HEK293 (cell line): ENCODE results near the gene NABP1.

Source experiments
- GLI2 ChIP-seq: fragments of 450-650 bp; formaldehyde crosslinking; IDR thresholded peaks from 2 replicates; pipeline ENCODE4; 2017; ENCODE audit warnings: missing biosample characterization, missing genetic modification characterization, low read depth, borderline replicate concordance
- GLIS1 ChIP-seq: fragments of 450-650 bp; formaldehyde crosslinking; IDR thresholded peaks from 2 replicates; pipeline ENCODE4 v1.5.1; 2016; ENCODE audit warnings: missing biosample characterization, missing genetic modification characterization
- HIC1 ChIP-seq: fragments of 450-650 bp; formaldehyde crosslinking; IDR thresholded peaks from 2 replicates; pipeline ENCODE4 v1.5.1; 2016; ENCODE audit warnings: missing biosample characterization, missing genetic modification characterization
- KLF8 ChIP-seq: fragments of 450-650 bp; formaldehyde crosslinking; IDR thresholded peaks from 2 replicates; pipeline ENCODE4 v1.5.1; 2016; ENCODE audit warnings: missing biosample characterization, missing genetic modification characterization
- OVOL3 ChIP-seq: fragments of 450-650 bp; formaldehyde crosslinking; IDR thresholded peaks from 2 replicates; pipeline ENCODE4 v1.5.1; 2016; ENCODE audit warnings: missing biosample characterization, missing genetic modification characterization
- PRDM6 ChIP-seq: fragments of 450-650 bp; formaldehyde crosslinking; IDR thresholded peaks from 2 replicates; pipeline ENCODE4 v1.5.1; 2017; ENCODE audit warnings: missing biosample characterization, missing genetic modification characterization
- SCRT1 ChIP-seq: fragments of 450-650 bp; formaldehyde crosslinking; IDR thresholded peaks from 2 replicates; pipeline ENCODE4 v1.5.1; 2016; ENCODE audit warnings: missing biosample characterization, missing genetic modification characterization, borderline replicate concordance
- SP3 ChIP-seq: fragments of 450-650 bp; formaldehyde crosslinking; IDR thresholded peaks from 2 replicates; pipeline ENCODE4 v1.5.1; 2016; ENCODE audit warnings: missing biosample characterization, missing genetic modification characterization
- TCF7L2 ChIP-seq: IDR thresholded peaks from 2 replicates; pipeline ENCODE4 v1.6.1; 2011; ENCODE audit warnings: low read depth, mild to moderate bottlenecking, inconsistent platforms, low read length, moderate library complexity, borderline replicate concordance
- ZBTB11 ChIP-seq: fragments of 450-650 bp; formaldehyde crosslinking; conservative IDR thresholded peaks from 2 replicates; pipeline ENCODE4 v1.5.1; 2016; ENCODE audit warnings: low read depth, missing biosample characterization, missing genetic modification characterization
- ZFP37 ChIP-seq: fragments of 450-650 bp; formaldehyde crosslinking; IDR thresholded peaks from 2 replicates; pipeline ENCODE4 v1.5.1; 2016; ENCODE audit warnings: missing biosample characterization, missing genetic modification characterization
- ZIC2 ChIP-seq: fragments of 450-650 bp; formaldehyde crosslinking; IDR thresholded peaks from 2 replicates; pipeline ENCODE4 v1.5.1; 2016; ENCODE audit warnings: missing biosample characterization, missing genetic modification characterization
- ZNF16 ChIP-seq: fragments of 450-650 bp; formaldehyde crosslinking; IDR thresholded peaks from 2 replicates; pipeline ENCODE4 v1.5.1; 2016; ENCODE audit warnings: low read depth, missing biosample characterization, missing genetic modification characterization
- ZNF19 ChIP-seq: fragments of 450-650 bp; formaldehyde crosslinking; IDR thresholded peaks from 2 replicates; pipeline ENCODE4; 2016; ENCODE audit warnings: missing biosample characterization, missing genetic modification characterization, low read depth
- ZNF324 ChIP-seq: fragments of 450-650 bp; formaldehyde crosslinking; IDR thresholded peaks from 2 replicates; pipeline ENCODE4 v1.5.1; 2016; ENCODE audit warnings: missing biosample characterization, missing genetic modification characterization
- ZNF366 ChIP-seq: fragments of 450-650 bp; formaldehyde crosslinking; conservative IDR thresholded peaks from 2 replicates; pipeline ENCODE4 v1.5.1; 2016; ENCODE audit warnings: missing biosample characterization, missing genetic modification characterization
- ZNF37A ChIP-seq: fragments of 450-650 bp; IDR thresholded peaks from 2 replicates; pipeline ENCODE4 v1.5.1; 2018; ENCODE audit warnings: missing biosample characterization, missing genetic modification characterization
- ZNF391 ChIP-seq: fragments of 450-650 bp; formaldehyde crosslinking; IDR thresholded peaks from 2 replicates; pipeline ENCODE4 v1.5.1; 2016; ENCODE audit warnings: low read depth, missing biosample characterization, missing genetic modification characterization, borderline replicate concordance
- ZNF394 ChIP-seq: fragments of 450-650 bp; formaldehyde crosslinking; IDR thresholded peaks from 2 replicates; pipeline ENCODE4 v1.5.1; 2016; ENCODE audit warnings: missing biosample characterization, missing genetic modification characterization, mild to moderate bottlenecking, moderate library complexity, borderline replicate concordance
- ZNF426 ChIP-seq: fragments of 450-650 bp; formaldehyde crosslinking; IDR thresholded peaks from 2 replicates; pipeline ENCODE4 v1.5.1; 2017; ENCODE audit warnings: missing biosample characterization, missing genetic modification characterization, mild to moderate bottlenecking, inconsistent platforms, moderate library complexity
- ZNF501 ChIP-seq: fragments of 450-650 bp; formaldehyde crosslinking; IDR thresholded peaks from 2 replicates; pipeline ENCODE4 v1.5.1; 2016; ENCODE audit warnings: missing biosample characterization, missing genetic modification characterization
- ZNF530 ChIP-seq: fragments of 450-650 bp; formaldehyde crosslinking; IDR thresholded peaks from 2 replicates; pipeline ENCODE4 v1.5.1; 2016; ENCODE audit warnings: low read depth, missing biosample characterization, missing genetic modification characterization
- ZNF558 ChIP-seq: fragments of 450-650 bp; formaldehyde crosslinking; IDR thresholded peaks from 2 replicates; pipeline ENCODE4 v1.5.1; 2016; ENCODE audit warnings: missing biosample characterization, missing genetic modification characterization
- ZNF585B ChIP-seq: fragments of 450-650 bp; formaldehyde crosslinking; IDR thresholded peaks from 2 replicates; pipeline ENCODE4 v1.5.1; 2016; ENCODE audit warnings: missing biosample characterization, missing genetic modification characterization
- ZNF610 ChIP-seq: fragments of 450-650 bp; formaldehyde crosslinking; IDR thresholded peaks from 2 replicates; pipeline ENCODE4 v1.5.1; 2016; ENCODE audit warnings: missing biosample characterization, missing genetic modification characterization, borderline replicate concordance
- ZNF621 ChIP-seq: fragments of 450-650 bp; formaldehyde crosslinking; IDR thresholded peaks from 2 replicates; pipeline ENCODE4 v1.5.1; 2017; ENCODE audit warnings: missing biosample characterization, missing genetic modification characterization
- ZNF623 ChIP-seq: fragments of 450-650 bp; formaldehyde crosslinking; IDR thresholded peaks from 2 replicates; pipeline ENCODE4 v1.5.1; 2016; ENCODE audit warnings: missing biosample characterization, missing genetic modification characterization
- ZNF624 ChIP-seq: fragments of 450-650 bp; formaldehyde crosslinking; IDR thresholded peaks from 2 replicates; pipeline ENCODE4 v1.5.1; 2017; ENCODE audit warnings: missing biosample characterization, missing genetic modification characterization
- ZNF629 ChIP-seq: fragments of 450-650 bp; formaldehyde crosslinking; IDR thresholded peaks from 2 replicates; pipeline ENCODE4 v1.5.1; 2017; ENCODE audit warnings: missing biosample characterization, missing genetic modification characterization
- ZNF664 ChIP-seq: fragments of 450-650 bp; formaldehyde crosslinking; IDR thresholded peaks from 2 replicates; pipeline ENCODE4 v1.5.1; 2016; ENCODE audit warnings: missing biosample characterization, missing genetic modification characterization
- ZNF76 ChIP-seq: fragments of 450-650 bp; formaldehyde crosslinking; IDR thresholded peaks from 2 replicates; pipeline ENCODE4; 2016; ENCODE audit warnings: low read depth, missing biosample characterization, missing genetic modification characterization, borderline replicate concordance
- ZNF776 ChIP-seq: fragments of 450-650 bp; formaldehyde crosslinking; IDR thresholded peaks from 2 replicates; pipeline ENCODE4 v1.5.0; 2017; ENCODE audit warnings: missing biosample characterization, missing genetic modification characterization, borderline replicate concordance
- ZSCAN16 ChIP-seq: fragments of 450-650 bp; formaldehyde crosslinking; IDR thresholded peaks from 2 replicates; pipeline ENCODE4 v1.5.1; 2016; ENCODE audit warnings: missing biosample characterization, missing genetic modification characterization
- ZSCAN18 ChIP-seq: fragments of 450-650 bp; formaldehyde crosslinking; IDR thresholded peaks from 2 replicates; pipeline ENCODE4 v1.5.1; 2016; ENCODE audit warnings: missing biosample characterization, missing genetic modification characterization
- ZSCAN23 ChIP-seq: fragments of 450-650 bp; formaldehyde crosslinking; IDR thresholded peaks from 2 replicates; pipeline ENCODE4 v1.5.1; 2016; ENCODE audit warnings: missing biosample characterization, missing genetic modification characterization

The NABP1 gene

DNA sequence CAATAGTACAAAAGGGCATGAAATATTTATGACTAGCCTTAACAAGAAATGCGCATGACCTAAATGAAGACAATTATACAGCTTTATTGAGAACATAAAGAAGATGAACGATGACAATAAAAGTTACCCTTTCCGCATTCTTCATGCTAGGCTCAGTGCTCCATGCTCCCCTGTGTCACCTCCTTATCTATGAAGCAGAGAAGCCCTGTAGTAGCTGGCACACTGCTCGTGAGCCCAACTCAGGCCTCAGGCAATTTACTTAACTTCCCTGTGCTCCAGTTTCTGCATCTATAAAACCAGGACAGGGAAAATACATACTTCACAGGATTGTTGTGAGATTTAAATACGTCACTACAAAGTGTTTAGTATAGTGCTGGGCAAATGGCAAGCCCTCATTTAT is 34.5 kb upstream of the NABP1 start (continued):
- TF ChIP-seq KLF8 (tag by site-specific recombination) (no peak), ZNF426 (tag by site-specific recombination) (no peak), HIC1 (tag by site-specific recombination) (no peak), ZNF324 (no peak), ZIC2 (no peak), ZNF391 (tag by site-specific recombination) (no peak), GLI2 (tag by site-specific recombination) (no peak), ZNF624 (tag by site-specific recombination) (no peak), SP3 (tag by site-specific recombination) (no peak), OVOL3 (tag by site-specific recombination) (no peak), ZNF366 (tag by site-specific recombination) (no peak), ZNF394 (tag by site-specific recombination) (no peak), ZSCAN16 (tag by site-specific recombination) (no peak), ZNF621 (tag by site-specific recombination) (no peak), ZNF664 (no peak), ZNF37A (no peak), ZNF629 (tag by site-specific recombination) (peak; percentile 53), ZNF776 (tag by site-specific recombination) (no peak), ZSCAN23 (no peak), ZNF501 (no peak), ZNF610 (tag by site-specific recombination) (no peak), GLIS1 (tag by site-specific recombination) (peak; percentile 29; the same call in 1 of the 2 replicates), ZNF76 (tag by site-specific recombination) (no peak), PRDM6 (tag by site-specific recombination) (peak; percentile 39; the same call in 1 of the 2 replicates), ZFP37 (no peak), ZBTB11 (tag by site-specific recombination) (no peak), ZNF585B (no peak), TCF7L2 (no peak), ZNF19 (tag by site-specific recombination) (no peak), ZNF558 (tag by site-specific recombination) (no peak), ZNF623 (tag by site-specific recombination) (no peak), ZNF16 (tag by site-specific recombination) (no peak), SCRT1 (tag by site-specific recombination) (no peak), ZNF530 (tag by site-specific recombination) (no peak), ZSCAN18 (no peak)
